ENCODE measurements around the gene CCDC182. TPM values are rescaled to one million over a fixed set of nuclear protein-coding genes. Genes with fewer than 3 reads are reported as not detected.

CCDC182 gene
- total and polyA plus RNA-seq, 2 experiments from 2014 or later: not detected

- ATAC-seq (no peak), DNase-seq (ENCODE audit: low spot score) (no peak)
- H3K27ac ChIP-seq (ENCODE audit: low read depth): no peak overlapping the region
- no peaks in the 10 kb centered on the region for H3K36me3 ChIP-seq (ENCODE audit: insufficient read depth)
- no peaks in the 10 kb centered on the region for H3K4me1 ChIP-seq (ENCODE audit: insufficient read depth)
- H3K4me1 Mint-ChIP-seq: no peaks in the 10 kb centered on the region; the same call in 2 of the 3 replicates
- no peaks in the 10 kb centered on the region for H3F3A ChIP-seq (replicated peaks; ENCODE audit: low read depth)
- H4K20me1 ChIP-seq (replicated peaks; ENCODE audit: insufficient read depth): no peaks in the 10 kb centered on the region
- H3K4me2 ChIP-seq: no peak overlapping the region
- H3K9me2 ChIP-seq (ENCODE audit: insufficient read depth): 0 out of 2 replicates have a peak, but pooled peaks cover 3% of the 10 kb centered on the region
- H3K79me2 ChIP-seq (replicated peaks; ENCODE audit: insufficient read depth): no peaks in the 10 kb centered on the region
- no peak overlapping the region for H3K4me3 ChIP-seq
- no peak overlapping the region for H2AFZ ChIP-seq
- no peak overlapping the region for H3K4me3 Mint-ChIP-seq
- no peaks in the 10 kb centered on the region for H3K27me3 ChIP-seq (ENCODE audit: insufficient read depth)
- H3K36me3 Mint-ChIP-seq (ENCODE audit: low read depth): no peaks in the 10 kb centered on the region
- no peak overlapping the region for H3K27ac Mint-ChIP-seq
- no peaks in the 10 kb centered on the region for H3K9me3 Mint-ChIP-seq
- no peak for TF ChIP-seq POLR2AphosphoS5 (IDR thresholded peaks at IDR 0.05; ENCODE audit: low read depth)
- TF ChIP-seq ZNF331 (CRISPR knock-in tag; IDR thresholded peaks at IDR 0.05; ENCODE audit: low read depth): no peak
- TF ChIP-seq CREB1 (CRISPR knock-in tag; IDR thresholded peaks at IDR 0.05; ENCODE audit: low read depth): no peak
- TF ChIP-seq ZNF462 (CRISPR knock-in tag; IDR thresholded peaks at IDR 0.05): no peak
- TF ChIP-seq STAT1 (IDR thresholded peaks at IDR 0.05; ENCODE audit: unreplicated experiment): no peak
- no peak for TF ChIP-seq EZH2phosphoT487 (IDR thresholded peaks at IDR 0.05; ENCODE audit: unreplicated experiment)
- TF ChIP-seq ETS1 (IDR thresholded peaks at IDR 0.05): no peak
- no peak for TF ChIP-seq CTCF (conservative IDR thresholded peaks at IDR 0.05; ENCODE audit: low read depth in 2 of 2)
- no peak for TF ChIP-seq NANOG (IDR thresholded peaks at IDR 0.05; ENCODE audit: borderline replicate concordance)
- no peak for TF ChIP-seq EZH2 (IDR thresholded peaks at IDR 0.05; ENCODE audit: low read depth, unreplicated experiment)
- no peak for TF ChIP-seq ZNF114 (CRISPR knock-in tag; IDR thresholded peaks at IDR 0.05)
- TF ChIP-seq JUNB (IDR thresholded peaks at IDR 0.05; ENCODE audit: unreplicated experiment): no peak
- no peak for TF ChIP-seq REST (IDR thresholded peaks at IDR 0.05; ENCODE audit: unreplicated experiment)
- peaks cover 7% of the 10 kb centered on the region for H3K27me3 Mint-ChIP-seq (ENCODE audit: insufficient read depth, low read depth, poor library complexity)
Measured at GRCh38 chr17:57732062-57732461, 13.0 kb downstream of the CCDC182 start.
